Fibroblast of lung (primary cell): ENCODE measurements around the gene IGFL4. TPM values are rescaled to one million over a fixed set of nuclear protein-coding genes. Genes with fewer than 3 reads are reported as not detected.

Source experiments
- DNase-seq, 2 donors: peaks; one replicate each; pipeline versions ENCODE4 v3.0.0 to v3.0.0-alpha.2; 2010; ENCODE audit warnings: low read depth in 2 of 2
- H2AFZ ChIP-seq: 2 replicates; pipeline ENCODE4 v1.5.1; 2012; ENCODE audit warnings: low read length, control low read depth, inconsistent platforms
- H3K27ac ChIP-seq: 2 replicates; pipeline ENCODE4 v1.5.1; 2011; ENCODE audit warnings: low read length, control low read depth; ENCODE audit not compliant: insufficient read depth
- H3K27me3 ChIP-seq: 2 replicates; pipeline ENCODE4 v1.5.1; 2011; ENCODE audit warnings: mild to moderate bottlenecking, low read length; ENCODE audit not compliant: control insufficient read depth, insufficient read depth
- H3K36me3 ChIP-seq: 2 replicates; pipeline ENCODE4 v1.5.1; 2011; ENCODE audit warnings: low read length; ENCODE audit not compliant: control insufficient read depth, insufficient read depth
- H3K4me1 ChIP-seq: 2 replicates; pipeline ENCODE4 v1.5.1; 2011; ENCODE audit warnings: low read length; ENCODE audit not compliant: control insufficient read depth, insufficient read depth; ENCODE audit errors: extremely low read depth
- H3K4me2 ChIP-seq: 2 replicates; pipeline ENCODE4 v1.5.1; 2011; ENCODE audit warnings: low read length, control low read depth; ENCODE audit not compliant: insufficient read depth; ENCODE audit errors: extremely low read depth
- H3K4me3 ChIP-seq, 4 experiments: fragments of 200-600 bp in 1 of 4; sonication (generic) in 1 of 4; replicated peaks in 1 of 4; 2 replicates each; pipeline ENCODE4 v1.5.1; 2011 to 2016; ENCODE audit warnings: low read length in 4 of 4, low read depth in 3 of 4, mild to moderate bottlenecking in 3 of 4, control low read depth in 2 of 4, inconsistent platforms in 1 of 4, mixed read lengths in 1 of 4; ENCODE audit not compliant: insufficient read depth in 1 of 4; ENCODE audit errors: control extremely low read depth in 1 of 4
- H3K79me2 ChIP-seq: 2 replicates; pipeline ENCODE4 v1.5.1; 2012; ENCODE audit warnings: mild to moderate bottlenecking, low read length, inconsistent platforms; ENCODE audit not compliant: control insufficient read depth, insufficient read depth
- H3K9ac ChIP-seq: 2 replicates; pipeline ENCODE4 v1.5.1; 2011; ENCODE audit warnings: mild to moderate bottlenecking, low read length, control low read depth; ENCODE audit not compliant: insufficient read depth
- H3K9me3 ChIP-seq: 2 replicates; pipeline ENCODE4 v1.5.1; 2012; ENCODE audit warnings: low read depth, low read length; ENCODE audit not compliant: control insufficient read depth, insufficient read depth
- H4K20me1 ChIP-seq: 2 replicates; pipeline ENCODE4 v1.5.1; 2011; ENCODE audit warnings: low read length; ENCODE audit not compliant: control insufficient read depth, insufficient read depth; ENCODE audit errors: extremely low read depth
- EZH2 ChIP-seq: IDR thresholded peaks from 2 replicates; pipeline ENCODE4 v1.5.1; 2012; ENCODE audit warnings: low read length, control low read depth, mild to moderate bottlenecking; ENCODE audit errors: missing control alignments
- polyA plus RNA-seq, 2 donors: library from polyadenylated mRNA; depleted of rRNA in 1 of 2; stranded (reverse) in 1 of 2; unstranded in 1 of 2; fragments of >200 nt; gene quantifications; 2 replicates each; pipeline ENCODE4 v1.2.1, GENCODE V29; 2011 to 2012; ENCODE audit warnings: missing spikeins in 1 of 2
- total RNA-seq: library from RNA; depleted of rRNA; stranded (reverse); fragments of >200 nt; gene quantifications from 2 replicates; pipeline ENCODE4 v1.2.1, GENCODE V29; 2014
- TF ChIP-seq, protein P1 (sequence below), 2 donors: IDR thresholded peaks in 1 of 2; conservative IDR thresholded peaks in 1 of 2; 1 replicate in 1 of 2; 2 replicates in 1 of 2; pipeline ENCODE4 v1.5.1; 2011 to 2012; ENCODE audit warnings: low read length in 2 of 2, control low read depth in 1 of 2, inconsistent platforms in 1 of 2, low read depth in 1 of 2, mild to moderate bottlenecking in 1 of 2

The IGFL4 gene
- total and polyA plus RNA-seq, 2 donors (not counting 1 experiment from before 2014, with no cell fraction given), result not detected

DNA sequence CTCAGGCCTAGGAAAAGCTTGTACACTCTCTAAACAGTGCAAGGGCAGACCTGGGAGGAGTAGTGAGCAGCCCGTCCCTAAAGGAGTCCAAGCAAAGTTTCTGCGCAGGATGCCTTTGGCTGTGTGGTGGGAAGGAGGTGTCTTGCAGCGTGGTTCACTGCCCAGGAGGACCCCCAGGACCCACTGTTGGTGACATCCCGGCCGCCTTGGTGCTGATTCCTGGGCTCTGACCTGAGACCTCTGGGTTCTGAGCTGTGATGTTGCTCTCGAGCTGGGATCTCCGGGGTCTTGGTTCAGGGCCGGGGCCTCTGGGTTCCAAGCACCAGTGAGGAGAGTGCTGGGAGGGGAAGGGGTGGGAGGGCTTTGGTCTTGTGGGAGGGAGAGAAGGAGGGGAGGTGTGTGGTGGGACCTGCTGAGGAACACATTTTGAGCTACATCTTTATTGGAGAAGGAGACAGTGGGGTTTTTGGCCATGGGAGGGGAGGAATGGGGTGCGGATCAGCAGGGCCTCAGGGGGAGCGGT lies 22.0 kb downstream of the IGFL4 start:
- Histone ChIP-seq H3K79me2 (no peaks in the 10 kb centered on the region), H3K4me2 (no peak overlapping the region), H2AFZ (no peak overlapping the region), H3K4me3 (no peak overlapping the region), H3K9me3 (no peaks in the 10 kb centered on the region), H3K27ac (no peak overlapping the region), H3K27me3 (peaks cover 15% of the 10 kb centered on the region), H3K9ac (no peak overlapping the region), H4K20me1 (no peaks in the 10 kb centered on the region), H3K4me1 (peaks cover 5% of the 10 kb centered on the region), H3K36me3 (no peaks in the 10 kb centered on the region)
- TF ChIP-seq, protein P1, sequence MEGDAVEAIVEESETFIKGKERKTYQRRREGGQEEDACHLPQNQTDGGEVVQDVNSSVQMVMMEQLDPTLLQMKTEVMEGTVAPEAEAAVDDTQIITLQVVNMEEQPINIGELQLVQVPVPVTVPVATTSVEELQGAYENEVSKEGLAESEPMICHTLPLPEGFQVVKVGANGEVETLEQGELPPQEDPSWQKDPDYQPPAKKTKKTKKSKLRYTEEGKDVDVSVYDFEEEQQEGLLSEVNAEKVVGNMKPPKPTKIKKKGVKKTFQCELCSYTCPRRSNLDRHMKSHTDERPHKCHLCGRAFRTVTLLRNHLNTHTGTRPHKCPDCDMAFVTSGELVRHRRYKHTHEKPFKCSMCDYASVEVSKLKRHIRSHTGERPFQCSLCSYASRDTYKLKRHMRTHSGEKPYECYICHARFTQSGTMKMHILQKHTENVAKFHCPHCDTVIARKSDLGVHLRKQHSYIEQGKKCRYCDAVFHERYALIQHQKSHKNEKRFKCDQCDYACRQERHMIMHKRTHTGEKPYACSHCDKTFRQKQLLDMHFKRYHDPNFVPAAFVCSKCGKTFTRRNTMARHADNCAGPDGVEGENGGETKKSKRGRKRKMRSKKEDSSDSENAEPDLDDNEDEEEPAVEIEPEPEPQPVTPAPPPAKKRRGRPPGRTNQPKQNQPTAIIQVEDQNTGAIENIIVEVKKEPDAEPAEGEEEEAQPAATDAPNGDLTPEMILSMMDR (conservative IDR thresholded peaks at IDR 0.05 in 1 of 2, IDR thresholded peaks at IDR 0.05 in 1 of 2; ENCODE audit: low read depth in 1 of 2, low read length in 2 of 2), result no peak
- TF ChIP-seq EZH2, result no peak
- no peak for DNase-seq

DNA sequence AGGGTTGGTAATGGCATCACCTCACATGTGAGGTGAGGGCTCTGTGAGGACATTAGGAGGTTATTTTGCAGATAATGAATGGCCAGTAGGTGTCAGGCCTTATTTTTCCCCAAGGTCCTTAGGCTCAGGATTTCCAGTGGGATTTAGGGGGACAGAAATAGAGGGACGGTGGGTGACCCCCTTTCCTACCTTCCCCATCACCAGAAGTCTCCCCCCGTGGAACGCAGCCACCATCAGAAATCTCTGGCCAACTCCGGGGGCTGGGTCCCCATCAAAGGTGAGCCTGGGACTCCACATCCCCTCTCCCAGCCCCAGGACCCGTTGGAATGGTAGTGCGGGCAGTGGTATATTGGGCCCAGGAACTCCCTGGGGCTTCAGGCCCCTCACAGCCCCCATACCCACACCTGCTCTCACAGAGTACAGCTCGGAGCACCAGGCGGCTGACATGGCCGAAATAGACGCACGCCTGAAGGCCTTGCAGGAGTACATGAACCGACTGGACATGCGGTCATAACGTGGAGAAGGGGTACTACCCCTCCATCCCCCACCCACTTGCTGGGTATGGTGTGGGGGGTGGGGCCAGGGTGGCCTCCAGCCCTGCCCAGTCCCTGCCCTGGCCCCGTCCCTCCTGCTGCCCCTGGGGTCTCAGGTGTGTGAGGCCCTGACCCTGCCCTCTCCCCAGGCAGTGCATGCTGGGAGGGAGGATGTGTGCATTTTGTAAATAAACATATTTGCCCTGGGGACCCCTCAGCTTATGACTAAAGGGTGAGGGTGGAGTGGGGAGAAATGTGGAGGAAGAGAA lies 22.7 kb downstream of the IGFL4 start:
- H3K36me3 ChIP-seq, result no peaks in the 10 kb centered on the region

DNA sequence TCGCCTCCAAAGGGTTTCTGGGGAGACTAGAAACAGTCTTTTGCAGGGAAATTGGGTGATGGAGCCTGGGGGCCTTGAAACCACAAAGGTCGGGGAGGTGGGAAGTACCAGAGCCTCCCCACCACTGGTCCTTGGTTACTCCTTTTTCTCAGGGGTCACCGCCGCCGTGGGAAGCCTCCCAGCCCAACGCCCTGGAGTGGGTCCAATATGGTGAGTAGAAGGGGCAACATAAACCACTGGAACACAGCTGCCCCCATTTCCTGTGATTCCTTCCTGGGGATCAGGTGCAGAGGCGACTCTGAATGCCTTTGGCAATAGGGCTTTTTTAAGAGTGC lies 23.7 kb downstream of the IGFL4 start:
- H3K27ac ChIP-seq, result no peak overlapping the region
- no peaks in the 10 kb centered on the region for H3K36me3 ChIP-seq
- DNase-seq, result no peak
- TF ChIP-seq, protein P1 (conservative IDR thresholded peaks at IDR 0.05 in 1 of 2, IDR thresholded peaks at IDR 0.05 in 1 of 2; ENCODE audit: low read depth in 1 of 2, low read length in 2 of 2), result no peak
- TF ChIP-seq EZH2, result no peak
- H4K20me1 ChIP-seq, result no peaks in the 10 kb centered on the region
- no peaks in the 10 kb centered on the region for H3K79me2 ChIP-seq
- H3K4me2 ChIP-seq, result no peak overlapping the region
- H3K9ac ChIP-seq, result no peak overlapping the region
- H3K4me1 ChIP-seq, result peaks cover 5% of the 10 kb centered on the region
- H3K4me3 ChIP-seq, result no peak overlapping the region
- peaks cover 7% of the 10 kb centered on the region for H3K27me3 ChIP-seq
- no peak overlapping the region for H2AFZ ChIP-seq
- no peaks in the 10 kb centered on the region for H3K9me3 ChIP-seq

More for the DNA sequence above, 22.7 kb downstream of the IGFL4 start:
- TF ChIP-seq EZH2, result no peak
- TF ChIP-seq, protein P1 (conservative IDR thresholded peaks at IDR 0.05 in 1 of 2, IDR thresholded peaks at IDR 0.05 in 1 of 2; ENCODE audit: low read depth in 1 of 2, low read length in 2 of 2), result no peak
- H3K79me2 ChIP-seq, result no peaks in the 10 kb centered on the region
- no peaks in the 10 kb centered on the region for H3K9me3 ChIP-seq
- peaks cover 12% of the 10 kb centered on the region for H3K27me3 ChIP-seq
- H3K4me1 ChIP-seq, result peaks cover 5% of the 10 kb centered on the region
- no peak overlapping the region for H3K27ac ChIP-seq
- no peaks in the 10 kb centered on the region for H4K20me1 ChIP-seq
- H3K4me3 ChIP-seq, result no peak overlapping the region
- no peak for DNase-seq
- no peak overlapping the region for H2AFZ ChIP-seq
- no peak overlapping the region for H3K9ac ChIP-seq
- H3K4me2 ChIP-seq, result no peak overlapping the region
